Activated CD4-positive, alpha-beta T cell treated with anti-CD3 and anti-CD28 coated beads for 24 hours (primary cell): ENCODE data around the gene CSMD2.

Source experiments
- DNase-seq, 2 donors: peaks; one replicate each; pipeline ENCODE4 v3.0.0-alpha.2; 2020; ENCODE audit warnings: low read depth in 2 of 2

Gene CSMD2

DNA sequence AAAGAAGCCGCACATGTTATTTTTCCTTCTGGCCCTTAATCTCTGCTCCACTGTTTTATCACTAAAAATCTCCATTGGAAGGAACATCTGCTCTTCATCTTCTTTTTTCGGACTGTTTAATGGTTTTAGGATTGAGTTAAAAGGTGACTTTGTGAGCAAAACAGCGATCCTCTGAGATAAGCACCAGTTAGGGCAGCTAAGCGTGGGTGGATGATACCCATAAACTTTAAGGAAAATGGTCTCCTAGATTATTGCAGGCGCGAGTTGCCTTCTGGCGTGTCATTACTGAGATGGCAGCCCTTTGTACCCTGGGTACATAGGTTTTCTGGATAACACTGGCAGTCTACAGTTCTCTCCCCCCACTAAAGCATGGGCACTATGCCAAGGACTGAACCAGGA lies 345.1 kb downstream of the CSMD2 start:
- no peak for DNase-seq

GRCh38 chr1:33819290-33819912 lies 345.6 kb downstream of the CSMD2 start:
- DNase-seq: no peak

DNA sequence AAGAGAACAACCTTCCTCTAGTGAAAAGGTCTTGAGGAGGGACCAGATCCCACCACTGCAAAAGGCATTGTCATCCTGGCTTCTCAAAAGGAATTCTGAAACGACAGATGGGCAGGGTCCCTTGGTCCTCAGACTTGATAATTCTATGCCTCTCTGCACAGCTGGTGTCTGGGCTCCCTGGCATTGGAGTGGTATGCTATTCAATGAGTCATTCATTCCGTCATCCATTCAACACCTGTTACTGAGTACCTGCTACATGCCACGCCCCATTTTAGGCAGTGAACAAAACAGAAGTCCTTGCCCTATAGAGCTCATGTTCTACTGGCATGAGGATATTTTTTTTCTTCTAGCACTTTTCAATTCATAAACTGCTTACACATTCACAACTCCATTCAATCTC lies 347.0 kb downstream of the CSMD2 start:
- DNase-seq: no peak

DNA sequence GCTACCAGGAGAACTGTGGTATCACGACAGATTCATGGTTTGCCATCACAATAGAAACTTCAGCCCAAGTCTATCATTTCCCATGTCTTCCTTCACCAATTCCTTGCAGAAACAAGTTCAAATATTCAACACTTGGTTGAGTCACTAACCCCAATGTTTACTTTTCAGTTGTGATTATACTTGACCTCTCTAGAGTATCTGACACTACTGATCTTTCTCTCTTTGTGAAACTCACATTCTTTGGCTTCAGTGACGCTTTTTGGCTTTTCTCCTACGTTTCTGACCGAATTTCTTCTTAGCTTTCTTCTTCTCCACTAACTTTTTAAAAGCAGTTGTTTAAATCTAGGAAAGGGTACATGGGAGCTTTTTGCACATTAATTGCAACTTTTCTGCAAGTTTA lies 350.0 kb downstream of the CSMD2 start:
- no peak for DNase-seq

- no peak for DNase-seq
Measured at GRCh38 chr1:33814166-33814565, 350.9 kb downstream of the CSMD2 start.

DNA sequence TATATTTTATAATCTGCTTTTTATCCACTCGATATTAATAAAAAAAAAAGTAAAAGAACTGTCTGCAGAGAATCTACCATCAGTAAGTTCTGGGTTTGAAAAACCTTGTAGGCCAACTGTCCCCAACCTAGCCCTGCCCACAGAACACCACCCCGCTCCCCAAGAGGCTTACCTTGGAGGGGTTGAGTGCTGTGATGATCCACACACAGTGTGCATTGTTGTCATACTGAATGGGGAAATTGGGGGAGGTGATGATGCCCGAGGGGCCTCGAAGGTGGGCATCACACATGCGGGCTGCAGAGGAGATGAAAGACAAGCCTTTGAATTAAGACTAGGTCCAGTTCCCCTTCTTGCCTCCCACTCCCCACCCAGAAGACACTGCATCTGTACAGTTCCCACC lies 354.5 kb downstream of the CSMD2 start:
- no peak for DNase-seq

DNA sequence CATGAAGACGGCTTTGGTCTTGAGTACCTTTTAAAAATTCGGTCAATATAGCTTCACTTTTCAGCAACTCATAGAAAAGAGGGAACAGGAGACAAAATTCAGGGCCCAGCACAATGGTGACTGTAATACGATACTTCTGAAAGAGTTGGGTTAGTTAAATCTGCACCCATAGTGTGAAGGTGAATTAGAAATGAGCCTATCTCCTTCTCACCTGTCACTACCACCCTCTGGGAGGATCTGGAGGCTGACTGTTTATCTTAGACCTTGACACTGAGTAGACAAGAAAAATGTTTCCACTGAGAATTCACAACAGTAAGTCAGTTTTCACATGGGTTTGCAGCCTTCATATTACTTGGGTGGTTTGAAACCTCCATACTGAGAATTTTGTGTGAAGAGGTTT lies 359.0 kb downstream of the CSMD2 start:
- DNase-seq: no peak

GRCh38 chr1:33802268-33802667 lies 362.8 kb downstream of the CSMD2 start:
- DNase-seq: no peak

GRCh38 chr1:33797849-33798248 lies 367.2 kb downstream of the CSMD2 start:
- DNase-seq: no peak

DNA sequence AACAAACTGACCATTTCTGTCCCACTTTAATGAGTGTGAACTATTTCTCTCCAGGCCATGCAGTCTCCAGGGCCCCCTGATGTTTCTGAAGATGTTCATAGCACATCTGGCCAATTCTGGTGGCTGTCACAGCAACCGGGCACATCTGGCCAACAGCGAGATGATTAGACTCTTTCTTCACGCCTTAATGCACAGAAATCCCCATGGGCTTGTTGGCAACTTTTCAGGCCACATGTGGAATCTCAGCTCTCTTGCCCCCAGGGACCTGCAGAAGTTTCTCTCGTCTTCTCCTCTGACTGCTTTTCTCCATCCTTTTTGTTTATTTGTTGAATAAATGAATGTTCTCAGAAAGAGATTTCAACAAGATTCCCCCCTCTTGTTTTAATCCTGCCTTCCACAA lies 372.4 kb downstream of the CSMD2 start:
- no peak for DNase-seq

- no peak for DNase-seq
Measured at GRCh38 chr1:33792216-33792615, 372.8 kb downstream of the CSMD2 start.

DNA sequence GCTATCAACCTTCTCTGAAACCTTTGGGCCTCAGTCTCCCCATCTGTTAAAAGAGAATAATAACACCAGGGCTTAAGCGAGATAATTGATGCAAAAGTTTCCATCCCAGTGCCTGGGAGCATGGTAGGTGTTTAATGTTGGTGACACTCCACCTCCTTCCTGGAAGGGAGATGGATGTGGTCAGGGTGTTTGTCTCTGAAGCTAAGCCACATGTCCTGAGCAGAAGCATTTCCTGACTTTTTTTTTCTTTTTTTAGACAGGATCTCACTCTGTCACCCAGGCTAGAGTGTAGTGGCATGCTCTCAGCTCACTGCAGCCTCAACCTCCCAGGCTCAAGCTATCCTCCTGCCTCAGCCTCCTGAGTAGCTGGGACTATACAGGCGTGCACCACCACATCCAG lies 373.8 kb downstream of the CSMD2 start:
- no peak for DNase-seq

GRCh38 chr1:33790577-33790976 lies 374.5 kb downstream of the CSMD2 start:
- no peak for DNase-seq

- DNase-seq: no peak
Measured at GRCh38 chr1:33784876-33785275, 380.2 kb downstream of the CSMD2 start.

DNA sequence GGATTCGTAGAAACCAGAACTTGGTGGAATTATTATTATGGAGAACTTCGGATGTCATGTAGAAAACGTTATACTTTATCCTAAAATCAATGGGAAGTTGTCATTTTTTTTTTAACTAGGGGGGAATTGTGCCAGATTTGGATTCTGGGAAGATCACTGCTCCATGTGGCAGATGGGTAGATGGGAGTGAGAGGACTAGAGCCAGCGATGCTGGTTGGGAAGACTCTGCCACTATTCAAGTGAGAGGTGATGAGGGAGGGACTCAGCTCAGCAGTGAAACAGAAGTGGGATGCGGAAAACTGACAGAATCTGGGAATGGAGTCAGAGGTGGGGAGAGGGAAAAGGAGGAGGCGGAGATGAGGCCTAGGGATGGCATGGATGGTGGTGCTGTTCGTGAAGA lies 382.3 kb downstream of the CSMD2 start:
- no peak for DNase-seq

GRCh38 chr1:33781652-33782051 lies 383.4 kb downstream of the CSMD2 start:
- DNase-seq: no peak

- DNase-seq: no peak
Measured at GRCh38 chr1:33777337-33777736, 387.7 kb downstream of the CSMD2 start.

GRCh38 chr1:33768821-33769220 lies 396.2 kb downstream of the CSMD2 start:
- DNase-seq: no peak

- DNase-seq: no peak
Measured at GRCh38 chr1:33768106-33768505, 396.9 kb downstream of the CSMD2 start.

DNA sequence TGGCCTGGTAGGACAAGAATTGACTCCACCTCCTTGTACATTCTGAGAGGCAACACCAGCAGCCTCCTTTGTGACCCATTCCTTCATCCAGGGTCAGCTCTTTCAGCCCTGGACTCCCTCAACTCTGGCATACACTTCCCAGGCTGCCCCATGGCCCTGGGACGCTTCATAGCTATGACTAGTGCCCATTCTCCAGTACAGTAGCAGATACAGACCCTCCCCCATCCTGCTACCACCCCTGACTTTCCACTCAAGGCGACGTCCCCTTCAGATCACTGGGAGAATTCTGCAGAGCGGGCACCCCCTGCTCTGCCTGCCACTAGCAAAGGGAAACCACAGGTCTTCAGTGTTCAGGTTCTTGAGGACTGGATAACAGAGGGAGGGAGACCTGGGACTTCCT lies 400.9 kb downstream of the CSMD2 start:
- DNase-seq: no peak

DNA sequence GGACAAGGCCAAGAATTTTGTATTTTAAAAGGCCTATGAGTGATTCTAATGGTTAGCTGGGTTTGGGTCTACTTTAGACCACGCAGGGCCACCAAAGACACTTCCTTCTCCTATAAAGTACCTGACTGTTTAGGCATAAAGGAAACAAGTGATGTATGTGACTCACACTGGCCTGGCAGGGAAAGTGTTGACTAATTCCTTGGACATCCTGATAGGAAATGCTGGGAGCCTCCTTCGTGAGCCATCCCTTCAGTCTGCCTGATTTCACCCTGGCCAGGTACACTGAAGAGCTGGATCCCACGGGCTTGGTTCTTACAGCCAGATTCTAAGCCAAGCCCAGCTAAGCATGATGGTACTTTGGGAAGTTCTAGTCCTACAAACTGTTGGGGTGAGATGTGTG lies 401.6 kb downstream of the CSMD2 start:
- no peak for DNase-seq

GRCh38 chr1:33762962-33763361 lies 402.1 kb downstream of the CSMD2 start:
- DNase-seq: no peak

DNA sequence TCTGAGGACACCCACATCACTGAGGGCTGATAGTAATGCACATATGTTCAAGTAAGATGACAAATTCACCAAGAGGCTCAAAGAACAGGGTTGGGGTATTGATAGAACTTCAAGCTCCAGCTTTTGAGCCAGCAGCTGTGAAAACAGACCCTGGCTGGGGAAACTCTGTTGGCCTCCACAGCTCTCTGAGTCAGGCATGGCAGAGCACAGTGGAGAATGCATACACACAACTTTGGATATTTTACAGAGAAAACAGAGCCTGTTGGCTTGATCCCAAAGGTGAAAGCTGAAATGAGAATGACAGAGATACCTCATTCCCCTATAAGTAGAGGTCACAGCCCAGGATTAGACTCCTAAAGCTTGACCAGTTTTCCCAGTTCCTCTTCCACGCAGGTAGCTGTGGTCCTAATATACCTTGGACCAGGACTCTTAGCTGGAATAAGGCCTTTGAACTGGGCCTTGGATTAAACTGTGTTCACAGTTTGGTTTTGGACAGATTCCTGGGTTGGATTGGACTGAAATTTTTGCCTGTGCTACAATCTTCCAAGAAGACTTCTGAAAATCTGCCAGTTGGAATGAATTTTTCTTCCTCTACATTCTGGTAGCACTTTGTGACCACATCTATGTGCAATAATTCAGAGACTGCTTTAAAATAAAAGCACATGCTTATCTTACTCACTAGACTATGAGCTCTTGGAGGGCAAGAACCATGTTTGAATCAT lies 402.8 kb downstream of the CSMD2 start:
- DNase-seq: no peak

- DNase-seq: no peak
Measured at GRCh38 chr1:33758698-33759097, 406.3 kb downstream of the CSMD2 start.
